Astrocyte of the spinal cord (primary cell): ENCODE measurements around the gene PKD1L1.

Source experiments
- DNase-seq: peaks from one replicate; pipeline ENCODE4 v3.0.0; 2011; ENCODE audit warnings: low read depth, low spot score
- H3K4me3 ChIP-seq: 2 replicates; pipeline ENCODE4 v1.5.1; 2011; ENCODE audit warnings: low read depth, mild to moderate bottlenecking, low read length, moderate library complexity
- in situ Hi-C: cut with HindIII; loops from 2 replicates; pipeline ENCODE4 v1.10.0; 2017; ENCODE audit warnings: low sequenced_read_pairs
- TF ChIP-seq, protein P1 (sequence below): IDR thresholded peaks from 2 replicates; pipeline ENCODE4 v1.5.1; 2012; ENCODE audit warnings: low read depth, mild to moderate bottlenecking, low read length, inconsistent platforms

The PKD1L1 gene

DNA sequence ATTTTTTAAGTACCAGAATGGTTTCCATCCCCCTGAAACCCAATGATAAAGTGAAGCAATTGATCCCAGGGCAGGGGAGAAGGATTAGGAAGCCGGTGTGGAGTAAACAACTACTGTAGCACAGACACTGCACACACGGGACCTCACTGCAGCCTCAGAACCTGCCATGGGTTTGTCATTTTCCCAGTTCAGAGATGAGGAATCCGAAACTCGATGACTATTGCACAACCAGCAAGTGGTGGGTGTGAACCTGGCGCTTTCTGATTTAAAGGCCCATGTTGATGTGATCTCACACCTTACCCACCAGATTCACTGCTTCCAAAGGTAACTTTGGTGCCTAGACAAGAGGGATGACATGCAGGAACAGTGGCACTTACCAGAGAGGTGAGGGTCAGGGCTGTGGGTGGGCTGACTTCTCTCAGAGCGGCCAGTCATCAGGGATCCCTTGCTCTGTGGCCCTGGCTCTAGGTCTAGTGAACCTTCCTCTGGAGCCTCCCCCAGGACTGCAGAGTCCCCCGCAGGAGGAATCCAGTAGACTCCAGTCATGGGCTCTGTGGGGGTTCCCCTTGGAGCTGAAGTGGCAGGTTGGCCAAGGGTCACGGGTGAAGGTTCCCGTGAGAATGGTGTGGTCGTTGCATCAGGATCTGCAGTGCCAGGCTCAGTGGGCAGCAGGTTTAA, 62.8 kb downstream of the PKD1L1 start:
- H3K4me3 ChIP-seq, result no peak overlapping the region
- TF ChIP-seq, protein P1, sequence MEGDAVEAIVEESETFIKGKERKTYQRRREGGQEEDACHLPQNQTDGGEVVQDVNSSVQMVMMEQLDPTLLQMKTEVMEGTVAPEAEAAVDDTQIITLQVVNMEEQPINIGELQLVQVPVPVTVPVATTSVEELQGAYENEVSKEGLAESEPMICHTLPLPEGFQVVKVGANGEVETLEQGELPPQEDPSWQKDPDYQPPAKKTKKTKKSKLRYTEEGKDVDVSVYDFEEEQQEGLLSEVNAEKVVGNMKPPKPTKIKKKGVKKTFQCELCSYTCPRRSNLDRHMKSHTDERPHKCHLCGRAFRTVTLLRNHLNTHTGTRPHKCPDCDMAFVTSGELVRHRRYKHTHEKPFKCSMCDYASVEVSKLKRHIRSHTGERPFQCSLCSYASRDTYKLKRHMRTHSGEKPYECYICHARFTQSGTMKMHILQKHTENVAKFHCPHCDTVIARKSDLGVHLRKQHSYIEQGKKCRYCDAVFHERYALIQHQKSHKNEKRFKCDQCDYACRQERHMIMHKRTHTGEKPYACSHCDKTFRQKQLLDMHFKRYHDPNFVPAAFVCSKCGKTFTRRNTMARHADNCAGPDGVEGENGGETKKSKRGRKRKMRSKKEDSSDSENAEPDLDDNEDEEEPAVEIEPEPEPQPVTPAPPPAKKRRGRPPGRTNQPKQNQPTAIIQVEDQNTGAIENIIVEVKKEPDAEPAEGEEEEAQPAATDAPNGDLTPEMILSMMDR, result no peak
- no peak for DNase-seq
- in situ Hi-C loops, result no loop called here

DNA sequence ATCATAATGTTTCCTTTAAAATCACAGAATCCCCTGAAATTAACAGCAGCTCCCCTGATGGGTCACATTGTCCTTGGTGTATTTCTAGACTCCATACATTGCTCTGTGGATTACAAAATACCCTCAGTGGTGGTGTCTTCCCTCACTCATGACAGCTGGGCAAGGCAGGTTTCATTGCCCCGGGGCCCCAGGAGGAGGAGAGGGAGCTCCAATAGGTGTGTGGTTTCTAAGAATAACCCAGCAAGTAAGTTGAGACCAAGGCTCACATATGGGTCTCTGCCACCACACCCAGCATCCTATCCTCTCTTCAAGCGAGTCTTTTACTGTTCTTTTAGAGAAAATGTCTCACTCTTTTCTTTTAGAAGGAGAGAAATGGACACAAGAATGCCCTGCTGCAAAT, 63.6 kb downstream of the PKD1L1 start:
- TF ChIP-seq, protein P1, result no peak
- in situ Hi-C loops, result no loop called here
- no peak for DNase-seq
- H3K4me3 ChIP-seq, result no peak overlapping the region

DNA sequence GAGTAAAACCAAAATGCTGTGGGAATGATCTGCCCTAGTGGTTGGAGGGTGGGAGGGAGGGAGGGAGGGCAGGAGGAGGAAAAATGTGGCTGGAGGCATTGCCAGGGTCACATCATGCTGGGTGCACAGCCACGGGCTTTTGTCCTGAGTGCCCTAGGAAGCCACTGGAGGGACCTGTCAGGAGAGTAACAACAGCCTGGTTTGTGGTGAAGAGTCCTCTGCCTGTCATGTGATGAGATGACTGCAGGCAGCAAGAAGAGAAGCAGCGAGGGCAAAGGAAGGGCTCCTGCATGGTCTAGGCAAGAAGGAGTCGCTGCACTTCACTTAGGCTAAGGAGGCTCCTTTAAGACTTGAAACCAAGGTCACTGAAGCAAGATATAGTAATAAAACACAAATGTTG, 65.6 kb downstream of the PKD1L1 start:
- TF ChIP-seq, protein P1, result no peak
- no peak overlapping the region for H3K4me3 ChIP-seq
- DNase-seq, result no peak
- in situ Hi-C loops, result no loop called here

DNA sequence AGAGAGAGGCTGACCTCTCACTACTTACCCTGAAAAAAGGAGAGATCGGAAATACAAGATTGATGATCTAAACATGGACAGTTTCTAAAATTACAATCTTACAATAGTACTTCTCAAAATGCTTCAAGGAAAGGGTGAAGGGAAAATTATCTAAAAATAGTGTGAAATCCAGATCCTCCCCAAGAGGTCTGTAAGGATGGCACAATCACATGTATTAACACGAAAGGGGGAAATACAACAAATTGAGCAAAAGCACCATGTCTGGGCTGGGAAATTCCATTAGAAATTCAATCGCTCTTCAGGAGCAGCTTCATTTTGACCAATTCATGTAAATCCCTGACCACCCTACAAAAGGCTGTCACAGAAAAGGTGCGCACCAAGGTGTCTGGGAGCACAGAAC, 67.0 kb downstream of the PKD1L1 start:
- no peak overlapping the region for H3K4me3 ChIP-seq
- DNase-seq, result no peak
- TF ChIP-seq, protein P1, result no peak
- in situ Hi-C loops, result no loop called here

DNA sequence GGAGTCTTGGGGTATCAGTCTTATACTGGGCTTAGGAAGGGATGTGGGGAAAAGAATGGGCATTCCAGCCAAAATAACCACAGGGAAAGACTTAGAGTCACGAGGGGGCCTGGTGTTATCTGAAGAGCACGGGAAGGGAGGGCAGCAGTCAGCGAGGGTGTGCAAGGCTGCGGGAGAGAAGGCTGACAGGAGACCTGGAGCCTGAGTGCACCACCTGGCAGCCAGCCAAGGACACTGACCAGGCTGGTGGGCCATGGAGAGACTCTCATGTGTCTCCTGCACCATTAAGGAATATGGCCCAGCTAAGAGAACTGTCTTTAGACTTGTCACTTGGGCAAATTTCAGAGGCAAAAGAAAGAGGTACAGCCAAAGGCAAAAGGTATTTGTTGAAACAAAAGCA, 69.6 kb downstream of the PKD1L1 start:
- TF ChIP-seq, protein P1, result no peak
- in situ Hi-C loops, result no loop called here
- no peak overlapping the region for H3K4me3 ChIP-seq
- DNase-seq, result no peak

DNA sequence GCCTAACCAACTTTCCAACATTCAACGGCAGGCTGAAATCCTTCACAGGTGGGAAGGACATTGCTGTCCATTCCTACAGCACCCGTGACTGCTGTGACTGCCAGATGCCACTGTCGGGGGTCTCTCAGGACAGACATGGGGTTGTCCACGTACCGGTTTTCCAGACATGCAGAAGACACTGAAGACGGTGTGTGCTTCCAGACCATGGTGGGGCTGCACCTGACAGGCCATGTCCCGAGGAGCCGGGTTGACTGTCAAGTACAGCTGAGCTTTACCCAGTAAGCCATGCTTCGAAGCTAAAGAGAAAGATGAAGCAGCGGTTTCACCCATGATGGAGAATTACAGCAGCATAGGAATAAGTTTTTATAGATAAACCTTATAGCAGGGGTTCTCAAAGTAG, 70.9 kb downstream of the PKD1L1 start:
- no peak for DNase-seq
- no peak overlapping the region for H3K4me3 ChIP-seq
- TF ChIP-seq, protein P1, result no peak
- in situ Hi-C loops, result no loop called here
